GM18499 (cell line): ENCODE results near the gene SPRR2G.
"Not testable (repeated sequence)": the region's sequence is repeated elsewhere in the genome, so short reads cannot be mapped to it uniquely, and the experiment has no call there.

Experiments used
- ATAC-seq: cut with Tn5 transposase; IDR thresholded peaks from one replicate; pipeline ENCODE4 v1.9.1; 2021; ENCODE audit warnings: moderate number of reproducible peaks; ENCODE audit not compliant: insufficient read depth, unreplicated experiment

The SPRR2G gene

GRCh38 chr1:153150846-153151245 lies at the start of gene SPRR2G:
Gene SPRR2G, minus strand, starts transcription at chr1:153150890. Its CDS starts 780 bp downstream, at chr1:153150110.
- ATAC-seq, result no peak

- ATAC-seq, result no peak
Measured at GRCh38 chr1:153195216-153195615, 44.5 kb upstream of the SPRR2G start.

- ATAC-seq, result no peak
Measured at GRCh38 chr1:153194331-153195050, 43.8 kb upstream of the SPRR2G start.

- ATAC-seq, result no peak
Measured at GRCh38 chr1:153192697-153193096, 42.0 kb upstream of the SPRR2G start.

GRCh38 chr1:153190373-153190772 lies 39.7 kb upstream of the SPRR2G start:
- no peak for ATAC-seq

GRCh38 chr1:153188301-153188700 lies 37.6 kb upstream of the SPRR2G start:
- not testable (repeated sequence) for ATAC-seq

- ATAC-seq, result no peak
Measured at GRCh38 chr1:153180556-153180955, 29.9 kb upstream of the SPRR2G start.

- ATAC-seq, result no peak
Measured at GRCh38 chr1:153178922-153179321, 28.2 kb upstream of the SPRR2G start.

GRCh38 chr1:153174624-153175023 lies 23.9 kb upstream of the SPRR2G start:
- ATAC-seq, result no peak

GRCh38 chr1:153168686-153169085 lies 18.0 kb upstream of the SPRR2G start:
- no peak for ATAC-seq

GRCh38 chr1:153155541-153155940 lies 4.9 kb upstream of the SPRR2G start:
- ATAC-seq, result no peak

- ATAC-seq, result no peak
Measured at GRCh38 chr1:153152481-153152880, 1.8 kb upstream of the SPRR2G start.

GRCh38 chr1:153141377-153141776 lies 9.3 kb downstream of the SPRR2G start:
- ATAC-seq, result no peak

- no peak for ATAC-seq
Measured at GRCh38 chr1:153140484-153140883, 10.2 kb downstream of the SPRR2G start.

- no peak for ATAC-seq
Measured at GRCh38 chr1:153133743-153134142, 16.9 kb downstream of the SPRR2G start.

- ATAC-seq, result no peak
Measured at GRCh38 chr1:153133267-153133666, 17.4 kb downstream of the SPRR2G start.

- not testable (repeated sequence) for ATAC-seq
Measured at GRCh38 chr1:153128688-153129087, 22.0 kb downstream of the SPRR2G start.

GRCh38 chr1:153127296-153127695 lies 23.4 kb downstream of the SPRR2G start:
- no peak for ATAC-seq

- no peak for ATAC-seq
Measured at GRCh38 chr1:153125536-153125935, 25.2 kb downstream of the SPRR2G start.

GRCh38 chr1:153123793-153124192 lies 26.9 kb downstream of the SPRR2G start:
- not testable (repeated sequence) for ATAC-seq

- ATAC-seq, result no peak
Measured at GRCh38 chr1:153122831-153123421, 27.8 kb downstream of the SPRR2G start.

GRCh38 chr1:153120945-153121344 lies 29.7 kb downstream of the SPRR2G start:
- no peak for ATAC-seq
